PC-9 (cell line): ENCODE measurements around the gene CCDC136. TPM values are rescaled to one million over a fixed set of nuclear protein-coding genes. Genes with fewer than 3 reads are reported as not detected.

Experiments used
- Bru-seq: library from RNA; stranded (reverse); fragments of 400-500 nt; gene quantifications from one replicate; lab custom pipeline; 2021; lab: Mats Ljungman, UMichigan
- BruChase-seq, 2 experiments: library from RNA; stranded (reverse); fragments of 400-500 nt; gene quantifications; one replicate each; lab custom pipeline; 2021; lab: Mats Ljungman, UMichigan
- BruUV-seq: library from RNA; stranded (reverse); fragments of 400-500 nt; replicated peaks from 2 replicates; lab custom pipeline; 2021; lab: Mats Ljungman, UMichigan
- CTCF ChIA-PET: fragments of 300-600 bp; sonication (Branson Sonifier 250); formaldehyde crosslinking; loops from one replicate; lab custom pipeline; 2022; ENCODE audit warnings: antibody characterized with exemption; lab: Charles Lee
- POLR2A ChIA-PET: fragments of 300-600 bp; sonication (Branson Sonifier 250); formaldehyde crosslinking; loops from one replicate; lab custom pipeline; 2022; ENCODE audit warnings: antibody characterized with exemption; ENCODE audit not compliant: unreplicated experiment; lab: Charles Lee
- DNase-seq, 2 experiments: peaks; one replicate each; pipeline versions ENCODE4 v3.0.0 to v3.0.0-alpha.2; 2015 to 2022; ENCODE audit warnings: mixed read lengths in 1 of 2
- H2AFZ ChIP-seq: fragments of 200-600 bp; sonication (generic); 2 replicates; pipeline ENCODE4 v1.8.1; 2017; ENCODE audit warnings: antibody characterized with exemption
- H3F3A ChIP-seq: fragments of 200-600 bp; sonication (generic); 2 replicates; pipeline ENCODE4 v1.8.1; 2017; ENCODE audit warnings: antibody characterized with exemption, mild to moderate bottlenecking, low read depth; ENCODE audit not compliant: insufficient read depth
- H3K27ac ChIP-seq: fragments of 200-600 bp; sonication (generic); 2 replicates; pipeline ENCODE4 v1.6.1; 2016; ENCODE audit warnings: mixed run types
- H3K27me3 ChIP-seq: fragments of 200-600 bp; sonication (generic); 2 replicates; pipeline ENCODE4 v1.6.1; 2016; ENCODE audit warnings: low read depth, mixed run types; ENCODE audit not compliant: insufficient read depth
- H3K36me3 ChIP-seq: fragments of 200-600 bp; sonication (generic); 2 replicates; pipeline ENCODE4 v1.6.1; 2016; ENCODE audit warnings: low read depth, mixed run types
- H3K4me1 ChIP-seq: fragments of 200-600 bp; sonication (generic); replicated peaks from 2 replicates; pipeline ENCODE4 v1.6.1; 2016; ENCODE audit warnings: mixed run types; ENCODE audit not compliant: insufficient read depth
- H3K4me2 ChIP-seq: fragments of 200-600 bp; sonication (generic); 2 replicates; pipeline ENCODE4 v1.6.1; 2017; ENCODE audit warnings: mixed run types
- H3K4me3 ChIP-seq: fragments of 200-600 bp; sonication (generic); 2 replicates; pipeline ENCODE4 v1.6.1; 2016; ENCODE audit warnings: mixed run types
- H3K79me2 ChIP-seq: fragments of 200-600 bp; sonication (generic); 2 replicates; pipeline ENCODE4 v1.6.1; 2017; ENCODE audit warnings: low read depth, mixed run types
- H3K9me2 ChIP-seq: fragments of 200-600 bp; sonication (generic); 2 replicates; pipeline ENCODE4 v1.8.1; 2017; ENCODE audit warnings: mild to moderate bottlenecking; ENCODE audit not compliant: insufficient read depth
- H3K9me3 ChIP-seq: fragments of 200-600 bp; sonication (generic); 2 replicates; pipeline ENCODE4 v1.8.1; 2016; ENCODE audit warnings: low read depth; ENCODE audit not compliant: insufficient read depth
- H4K20me1 ChIP-seq: fragments of 200-600 bp; sonication (generic); 2 replicates; pipeline ENCODE4 v1.8.1; 2017; ENCODE audit not compliant: insufficient read depth
- EZH2 ChIP-seq: fragments of 200-600 bp; sonication (generic); IDR thresholded peaks from 2 replicates; pipeline ENCODE4 v1.8.0; 2017; ENCODE audit warnings: antibody characterized with exemption, low read depth
- intact Hi-C: fragments of 100-400 bp; cut with micrococcal nuclease; formaldehyde crosslinking; loops from one replicate; pipeline ENCODE4 v1.10.0; 2022; ENCODE audit not compliant: unreplicated experiment
- long read RNA-seq: library from polyadenylated mRNA; stranded (forward); transcript quantifications from one replicate; pipeline ENCODE4 v2.0.0, GENCODE V29; 2022
- total RNA-seq: library from RNA; stranded (reverse); gene quantifications from 2 replicates; pipeline ENCODE4 v1.2.3, GENCODE V29; 2021
- TF ChIP-seq, protein P1 (sequence below): fragments of 200-600 bp; sonication (generic); conservative IDR thresholded peaks from 2 replicates; pipeline ENCODE4 v1.6.1; 2017; ENCODE audit warnings: mixed run types, antibody characterized with exemption, mild to moderate bottlenecking, moderate library complexity

The CCDC136 gene
- total RNA-seq (7.1 and 9.8 TPM in 2 replicates), Bru-seq, nascent RNA (percentile 37 among the genes with signal in this experiment), BruChase-seq, experiment 1, labeled RNA remaining after a 2-hour chase (percentile 50 among the genes with signal in this experiment), BruChase-seq, experiment 2, labeled RNA remaining after a 6-hour chase (percentile 43 among the genes with signal in this experiment)
- long read RNA-seq, partial matches to known transcripts, result 0 of 1 reads
- long read RNA-seq, other reads (novel, unspliced or antisense), result 1 of 1 reads

- Histone ChIP-seq H3K4me2 (peak within 1 kb of the TSS; percentile 84), H3K9me3 (no peaks in the 10 kb centered on the region), H4K20me1 (no peaks in the 10 kb centered on the region), H3K36me3 (no peaks in the 10 kb centered on the region), H3K27ac (no peak within 1 kb of the TSS), H2AFZ (peak within 1 kb of the TSS; percentile 88), H3K9me2 (no peaks in the 10 kb centered on the region), H3K4me3 (peak within 1 kb of the TSS; percentile 65), H3K27me3 (no peaks in the 10 kb centered on the region), H3F3A (peaks cover 4% of the 10 kb centered on the region; the same call in 1 of the 2 replicates), H3K4me1 (peaks cover 4% of the 10 kb centered on the region; the same call in 1 of the 2 replicates), H3K79me2 (no peaks in the 10 kb centered on the region)
- no TSS peak for BruUV-seq
- DNase-seq, result peak in 1 of 2 experiments; percentile 71
- ChIA-PET CTCF (no interaction called here), POLR2A (no interaction called here)
- intact Hi-C loops, result loop anchor here (5.0 kb wide), 2 partner anchors 36 to 71 kb away; partner anchors contain the start of gene ATP6V1F
- TF ChIP-seq, protein P1, sequence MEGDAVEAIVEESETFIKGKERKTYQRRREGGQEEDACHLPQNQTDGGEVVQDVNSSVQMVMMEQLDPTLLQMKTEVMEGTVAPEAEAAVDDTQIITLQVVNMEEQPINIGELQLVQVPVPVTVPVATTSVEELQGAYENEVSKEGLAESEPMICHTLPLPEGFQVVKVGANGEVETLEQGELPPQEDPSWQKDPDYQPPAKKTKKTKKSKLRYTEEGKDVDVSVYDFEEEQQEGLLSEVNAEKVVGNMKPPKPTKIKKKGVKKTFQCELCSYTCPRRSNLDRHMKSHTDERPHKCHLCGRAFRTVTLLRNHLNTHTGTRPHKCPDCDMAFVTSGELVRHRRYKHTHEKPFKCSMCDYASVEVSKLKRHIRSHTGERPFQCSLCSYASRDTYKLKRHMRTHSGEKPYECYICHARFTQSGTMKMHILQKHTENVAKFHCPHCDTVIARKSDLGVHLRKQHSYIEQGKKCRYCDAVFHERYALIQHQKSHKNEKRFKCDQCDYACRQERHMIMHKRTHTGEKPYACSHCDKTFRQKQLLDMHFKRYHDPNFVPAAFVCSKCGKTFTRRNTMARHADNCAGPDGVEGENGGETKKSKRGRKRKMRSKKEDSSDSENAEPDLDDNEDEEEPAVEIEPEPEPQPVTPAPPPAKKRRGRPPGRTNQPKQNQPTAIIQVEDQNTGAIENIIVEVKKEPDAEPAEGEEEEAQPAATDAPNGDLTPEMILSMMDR, result no peak
- no peak for TF ChIP-seq EZH2
These were observed at the start of gene CCDC136 for GRCh38 chr7:128791121-128791971. TSS of gene CCDC136 (plus strand) at chr7:128791968. CDS start at chr7:128792412, 444 bp downstream.

GRCh38 chr7:128742206-128742605, 49.6 kb upstream of the CCDC136 start:
- Histone ChIP-seq H3K4me1 (peaks cover 41% of the 10 kb centered on the region), H3K9me2 (no peaks in the 10 kb centered on the region), H3F3A (peaks cover 16% of the 10 kb centered on the region), H3K79me2 (peaks cover 79% of the 10 kb centered on the region), H3K27me3 (no peaks in the 10 kb centered on the region), H3K4me3 (peak overlapping the region; percentile 17; the same call in 1 of the 2 replicates), H3K27ac (no peak overlapping the region), H3K9me3 (no peaks in the 10 kb centered on the region), H4K20me1 (peaks cover 68% of the 10 kb centered on the region), H3K36me3 (peaks cover 20% of the 10 kb centered on the region; the same call in 1 of the 2 replicates), H2AFZ (no peak overlapping the region), H3K4me2 (peak overlapping the region; percentile 100)
- POLR2A ChIA-PET, result interaction anchor here (0.6 to 0.7 kb wide), 2 partner anchors 10 to 28 kb away, joined by 4 read pairs; no protein-coding TSS in a partner anchor
- TF ChIP-seq, protein P1, result no peak
- no peak for TF ChIP-seq EZH2
- peak in 1 of 2 experiments; percentile 46 for DNase-seq
- BruUV-seq, result no TSS peak
- intact Hi-C loops, result no loop called here
- CTCF ChIA-PET, result no interaction called here

- TF ChIP-seq, protein P1, result no peak
- TF ChIP-seq EZH2, result no peak
- CTCF ChIA-PET, result no interaction called here
- BruUV-seq, result no TSS peak
- DNase-seq, result no peak
- intact Hi-C loops, result no loop called here
- no peaks in the 10 kb centered on the region for H3K9me2 ChIP-seq
- H3K79me2 ChIP-seq, result peaks cover 89% of the 10 kb centered on the region
- peaks cover 30% of the 10 kb centered on the region for H3K4me1 ChIP-seq
- H3K27ac ChIP-seq, result no peak overlapping the region
- peaks cover 5% of the 10 kb centered on the region for H3F3A ChIP-seq
- peaks cover 28% of the 10 kb centered on the region; the same call in 1 of the 2 replicates for H3K36me3 ChIP-seq
- H3K27me3 ChIP-seq, result no peaks in the 10 kb centered on the region
- H2AFZ ChIP-seq, result no peak overlapping the region
- POLR2A ChIA-PET, result interaction anchor here (0.7 kb wide), 1 partner anchor 29 kb away, joined by 4 read pairs; no protein-coding TSS in a partner anchor
- H3K9me3 ChIP-seq, result no peaks in the 10 kb centered on the region
- H3K4me3 ChIP-seq, result no peak overlapping the region
- H3K4me2 ChIP-seq, result no peak overlapping the region
- H4K20me1 ChIP-seq, result peaks cover 79% of the 10 kb centered on the region
These were observed 48.5 kb upstream of the CCDC136 start for GRCh38 chr7:128743112-128743772.
